Gastrocnemius medialis (tissue), 4 donors: ENCODE measurements around the gene RALGAPA1. TPM values are rescaled to one million over a fixed set of nuclear protein-coding genes. Genes with fewer than 3 reads are reported as not detected.

ENCODE experiments used
- ATAC-seq, 2 donors: fragments of 150-250 bp; one replicate each; pipeline ENCODE4 v1.9.1; 2016
- DNase-seq, 2 donors: peaks; one replicate each; pipeline ENCODE4 v3.0.0-alpha.2; 2019
- H3K27ac ChIP-seq, 4 donors: fragments of 200-600 bp; sonication (generic); 1 replicate in 1 of 4; 2 replicates in 3 of 4; pipeline ENCODE4 v1.5.1; 2016 to 2018; ENCODE audit warnings: mild to moderate bottlenecking in 2 of 4, moderate library complexity in 1 of 4
- H3K27me3 ChIP-seq, 3 donors: fragments of 200-600 bp; sonication (generic) in 2 of 3; 1 replicate in 1 of 3; 2 replicates in 2 of 3; pipeline versions ENCODE4 v1.5.1 to v1.6.0; 2016 to 2019; ENCODE audit warnings: mild to moderate bottlenecking in 1 of 3, moderate library complexity in 1 of 3
- H3K36me3 ChIP-seq, 2 donors: fragments of 200-600 bp; sonication (generic) in 1 of 2; one replicate each; pipeline ENCODE4 v1.5.1; 2017 to 2018
- H3K4me1 ChIP-seq, 2 donors: fragments of 200-600 bp; sonication (generic) in 1 of 2; one replicate each; pipeline ENCODE4 v1.5.1; 2016 to 2017; ENCODE audit warnings: mild to moderate bottlenecking in 2 of 2
- H3K4me3 ChIP-seq, 4 donors: fragments of 200-600 bp; sonication (generic) in 3 of 4; 1 replicate in 1 of 4; 2 replicates in 3 of 4; pipeline ENCODE4 v1.5.1; 2016 to 2019; ENCODE audit warnings: mild to moderate bottlenecking in 2 of 4
- H3K9me3 ChIP-seq, 3 donors: fragments of 200-600 bp; sonication (generic) in 2 of 3; 1 replicate in 1 of 3; 2 replicates in 2 of 3; pipeline ENCODE4 v1.5.1; 2016 to 2019
- CTCF ChIP-seq, 5 experiments: fragments of 450-650 bp in 3 of 5; fragments of 200-600 bp in 2 of 5; sonication (generic) in 2 of 5; IDR thresholded peaks in 4 of 5; conservative IDR thresholded peaks in 1 of 5; 1 replicate in 4 of 5; 2 replicates in 1 of 5; pipeline ENCODE4 v1.5.1; 2016 to 2019; ENCODE audit warnings: antibody characterized with exemption in 5 of 5, mild to moderate bottlenecking in 3 of 5, moderate library complexity in 3 of 5
- POLR2A ChIP-seq, 2 donors: fragments of 450-650 bp; IDR thresholded peaks; one replicate each; pipeline ENCODE4 v1.6.1; 2017; ENCODE audit warnings: antibody characterized with exemption in 2 of 2, mild to moderate bottlenecking in 2 of 2, moderate library complexity in 2 of 2
- in situ Hi-C, 4 donors: fragments of 200-750 bp; cut with MboI; loops; one replicate each; pipeline versions ENCODE4 v1.15.0 to v1.8.0; 2017; ENCODE audit warnings: low sequenced_read_pairs in 4 of 4
- intact Hi-C: fragments of 100-400 bp; cut with DNase I; formaldehyde crosslinking; loops from one replicate; pipeline ENCODE4 v1.15.1; 2023; ENCODE audit warnings: low total_unique reads
- total RNA-seq, 4 donors: library from RNA; depleted of rRNA; stranded (reverse); fragments of >200 nt; gene quantifications; one replicate each; pipeline versions ENCODE4 v1.1.0 to v1.2.3, GENCODE V29; 2016

RALGAPA1 gene
- total RNA-seq, 4 donors from 2014 or later, result 26.0 to 55.9 (median 30.2) TPM

- peaks cover 0 to 8% of the 10 kb centered on the region in 2 donors for H3K4me1 ChIP-seq
- no peak overlapping the region for H3K27ac ChIP-seq
- H3K4me3 ChIP-seq, result no peak overlapping the region
- intact Hi-C loops (no loop called here), in situ Hi-C loops (no loop called here)
- ATAC-seq (no peak), DNase-seq (no peak)
- no peaks in the 10 kb centered on the region for H3K9me3 ChIP-seq
- H3K36me3 ChIP-seq, result no peaks in the 10 kb centered on the region
- no peaks in the 10 kb centered on the region for H3K27me3 ChIP-seq
- TF ChIP-seq CTCF (IDR thresholded peaks at IDR 0.05 in 4 of 5, conservative IDR thresholded peaks at IDR 0.05 in 1 of 5), result no peak
- TF ChIP-seq POLR2A (IDR thresholded peaks at IDR 0.05), result no peak
Observed at GRCh38 chr14:35578639-35579038, 230.5 kb downstream of the RALGAPA1 start.

GRCh38 chr14:35578135-35578534, 231.0 kb downstream of the RALGAPA1 start:
- TF ChIP-seq POLR2A (IDR thresholded peaks at IDR 0.05) (no peak), CTCF (IDR thresholded peaks at IDR 0.05 in 4 of 5, conservative IDR thresholded peaks at IDR 0.05 in 1 of 5) (no peak)
- DNase-seq (no peak), ATAC-seq (no peak)
- intact Hi-C loops, result no loop called here
- H3K27ac ChIP-seq, result no peak overlapping the region
- no peaks in the 10 kb centered on the region for H3K27me3 ChIP-seq
- H3K4me3 ChIP-seq, result no peak overlapping the region
- H3K4me1 ChIP-seq, result peaks cover 0 to 8% of the 10 kb centered on the region in 2 donors
- no peaks in the 10 kb centered on the region for H3K36me3 ChIP-seq
- H3K9me3 ChIP-seq, result no peaks in the 10 kb centered on the region
- in situ Hi-C loops, result no loop called here

GRCh38 chr14:35576856-35577255, 232.2 kb downstream of the RALGAPA1 start:
- intact Hi-C loops (no loop called here), in situ Hi-C loops (no loop called here)
- TF ChIP-seq POLR2A (IDR thresholded peaks at IDR 0.05), result no peak
- no peak for TF ChIP-seq CTCF (IDR thresholded peaks at IDR 0.05 in 4 of 5, conservative IDR thresholded peaks at IDR 0.05 in 1 of 5)

GRCh38 chr14:35576260-35576659, 232.8 kb downstream of the RALGAPA1 start:
- Histone ChIP-seq H3K27me3 (no peaks in the 10 kb centered on the region), H3K4me1 (peaks cover 0 to 8% of the 10 kb centered on the region in 2 donors), H3K9me3 (no peaks in the 10 kb centered on the region), H3K36me3 (peaks cover 0 to 4% of the 10 kb centered on the region in 2 donors), H3K4me3 (no peak overlapping the region), H3K27ac (no peak overlapping the region)
- ATAC-seq, result no peak
- TF ChIP-seq POLR2A (IDR thresholded peaks at IDR 0.05) (no peak), CTCF (IDR thresholded peaks at IDR 0.05 in 4 of 5, conservative IDR thresholded peaks at IDR 0.05 in 1 of 5) (no peak)
- no peak for DNase-seq
- intact Hi-C loops (no loop called here), in situ Hi-C loops (no loop called here)

More at GRCh38 chr14:35576856-35577255, 232.2 kb downstream of the RALGAPA1 start:
- ATAC-seq, result no peak
- Histone ChIP-seq H3K4me1 (peaks cover 0 to 8% of the 10 kb centered on the region in 2 donors), H3K4me3 (no peak overlapping the region), H3K27me3 (no peaks in the 10 kb centered on the region), H3K36me3 (peaks cover 0 to 4% of the 10 kb centered on the region in 2 donors), H3K9me3 (no peaks in the 10 kb centered on the region), H3K27ac (no peak overlapping the region)
- no peak for DNase-seq

GRCh38 chr14:35573911-35574310, 235.2 kb downstream of the RALGAPA1 start:
- Histone ChIP-seq H3K27me3 (no peaks in the 10 kb centered on the region), H3K36me3 (peaks cover 0 to 4% of the 10 kb centered on the region in 2 donors), H3K27ac (no peak overlapping the region), H3K4me1 (peaks cover 0 to 8% of the 10 kb centered on the region in 2 donors), H3K9me3 (no peaks in the 10 kb centered on the region), H3K4me3 (no peak overlapping the region)
- DNase-seq (no peak), ATAC-seq (no peak)
- TF ChIP-seq POLR2A (IDR thresholded peaks at IDR 0.05) (no peak), CTCF (IDR thresholded peaks at IDR 0.05 in 4 of 5, conservative IDR thresholded peaks at IDR 0.05 in 1 of 5) (no peak)
- intact Hi-C loops, result no loop called here
- in situ Hi-C loops, result no loop called here
